GF-D8 (cell line): ENCODE data around the gene NSD1.
A peak's percentile ranks its signal among the peaks of the same experiment; 100 is the strongest.

Experiments used
- DNase-seq: peaks from one replicate; lab custom pipeline; 2025; lab: John Stamatoyannopoulos, UW

The NSD1 gene

GRCh38 chr5:177307544-177308363 lies 174.2 kb downstream of the NSD1 start:
- DNase-seq = peak; percentile 14

- DNase-seq = no peak
Observed at GRCh38 chr5:177308740-177309139, 175.2 kb downstream of the NSD1 start.

GRCh38 chr5:177309351-177310191 lies 176.0 kb downstream of the NSD1 start:
- peak; percentile 6 for DNase-seq

- no peak for DNase-seq
Observed at GRCh38 chr5:177310332-177310731, 176.8 kb downstream of the NSD1 start.

- peak; percentile 22 for DNase-seq
Observed at GRCh38 chr5:177310757-177311391, 177.3 kb downstream of the NSD1 start.

- DNase-seq = no peak
Observed at GRCh38 chr5:177311392-177311722, 177.8 kb downstream of the NSD1 start.

GRCh38 chr5:177311723-177312648 lies 178.4 kb downstream of the NSD1 start, which contains the start of gene MXD3:
MXD3 (minus strand) TSS chr5:177311898; CDS start chr5:177311830, 68 bp downstream.
- DNase-seq = peak; percentile 91

- no peak for DNase-seq
Observed at GRCh38 chr5:177312649-177313181, 179.1 kb downstream of the NSD1 start.

- DNase-seq = no peak
Observed at GRCh38 chr5:177313561-177314259, 180.1 kb downstream of the NSD1 start.

GRCh38 chr5:177314376-177315342 lies 181.1 kb downstream of the NSD1 start:
- no peak for DNase-seq

GRCh38 chr5:177315411-177315810 lies 181.8 kb downstream of the NSD1 start:
- no peak for DNase-seq

- no peak for DNase-seq
Observed at GRCh38 chr5:177316005-177316404, 182.4 kb downstream of the NSD1 start.

GRCh38 chr5:177317959-177318377 lies 184.4 kb downstream of the NSD1 start:
- peak; percentile 28 for DNase-seq

GRCh38 chr5:177319913-177320588 lies 186.5 kb downstream of the NSD1 start:
- DNase-seq = no peak

GRCh38 chr5:177320879-177321278 lies 187.3 kb downstream of the NSD1 start:
- DNase-seq = peak; percentile 42

GRCh38 chr5:177325868-177326381 lies 192.4 kb downstream of the NSD1 start:
- no peak for DNase-seq

- DNase-seq = no peak
Observed at GRCh38 chr5:177327539-177328522, 194.3 kb downstream of the NSD1 start.
